Measurements from ENCODE around the gene STK32C.

The STK32C gene

DNA sequence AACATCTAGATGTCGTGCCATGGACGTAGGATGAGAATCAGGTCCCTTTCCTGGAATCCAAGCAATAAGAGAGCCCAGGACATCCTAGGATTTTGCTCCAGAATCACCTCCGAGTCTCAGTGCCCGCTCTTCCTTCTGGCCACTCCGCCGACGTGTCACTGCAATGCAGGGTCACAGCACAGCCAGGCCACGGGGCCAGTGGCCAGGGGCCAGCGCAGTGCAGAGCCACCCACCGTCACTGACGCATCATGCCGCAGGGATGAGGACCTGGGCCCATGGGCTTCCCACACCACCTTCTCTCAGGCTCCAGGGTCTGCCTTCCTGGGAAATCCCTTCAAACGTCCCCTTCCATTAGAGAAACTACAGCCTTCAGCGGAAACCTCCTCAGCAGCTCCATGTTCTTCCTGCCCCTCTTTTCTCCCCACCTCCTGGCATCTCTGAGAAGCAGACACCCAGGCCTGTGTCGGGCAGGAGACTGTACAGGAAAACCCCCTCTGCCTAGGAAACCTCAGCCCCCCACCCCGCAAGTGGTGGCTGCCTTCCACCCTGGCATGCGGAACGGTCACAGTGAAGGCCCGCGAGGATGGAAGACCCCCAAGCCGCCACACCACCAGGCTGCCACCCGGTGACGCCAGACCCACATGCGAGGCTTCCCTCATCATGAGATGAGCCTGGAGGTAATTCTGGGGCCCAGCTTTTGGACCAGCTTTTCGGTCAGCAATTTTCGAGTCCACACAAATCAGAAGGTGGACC lies 32.1 kb downstream of the STK32C start:
- TF ChIP-seq POLR2AphosphoS5 (IDR thresholded peaks at IDR 0.05; ENCODE audit: low read depth, low read length) (no peak), TAF1 (IDR thresholded peaks at IDR 0.05; ENCODE audit: borderline replicate concordance, insufficient read depth, low read length) (no peak), FOXP2 (optimal IDR thresholded peaks at IDR 0.05; ENCODE audit: borderline replicate concordance, extremely low read depth, extremely low read length, insufficient read depth) (no peak), SIN3A (IDR thresholded peaks at IDR 0.05; ENCODE audit: borderline replicate concordance, insufficient read depth, low read length) (no peak)
- TF ChIP-seq, protein P1, sequence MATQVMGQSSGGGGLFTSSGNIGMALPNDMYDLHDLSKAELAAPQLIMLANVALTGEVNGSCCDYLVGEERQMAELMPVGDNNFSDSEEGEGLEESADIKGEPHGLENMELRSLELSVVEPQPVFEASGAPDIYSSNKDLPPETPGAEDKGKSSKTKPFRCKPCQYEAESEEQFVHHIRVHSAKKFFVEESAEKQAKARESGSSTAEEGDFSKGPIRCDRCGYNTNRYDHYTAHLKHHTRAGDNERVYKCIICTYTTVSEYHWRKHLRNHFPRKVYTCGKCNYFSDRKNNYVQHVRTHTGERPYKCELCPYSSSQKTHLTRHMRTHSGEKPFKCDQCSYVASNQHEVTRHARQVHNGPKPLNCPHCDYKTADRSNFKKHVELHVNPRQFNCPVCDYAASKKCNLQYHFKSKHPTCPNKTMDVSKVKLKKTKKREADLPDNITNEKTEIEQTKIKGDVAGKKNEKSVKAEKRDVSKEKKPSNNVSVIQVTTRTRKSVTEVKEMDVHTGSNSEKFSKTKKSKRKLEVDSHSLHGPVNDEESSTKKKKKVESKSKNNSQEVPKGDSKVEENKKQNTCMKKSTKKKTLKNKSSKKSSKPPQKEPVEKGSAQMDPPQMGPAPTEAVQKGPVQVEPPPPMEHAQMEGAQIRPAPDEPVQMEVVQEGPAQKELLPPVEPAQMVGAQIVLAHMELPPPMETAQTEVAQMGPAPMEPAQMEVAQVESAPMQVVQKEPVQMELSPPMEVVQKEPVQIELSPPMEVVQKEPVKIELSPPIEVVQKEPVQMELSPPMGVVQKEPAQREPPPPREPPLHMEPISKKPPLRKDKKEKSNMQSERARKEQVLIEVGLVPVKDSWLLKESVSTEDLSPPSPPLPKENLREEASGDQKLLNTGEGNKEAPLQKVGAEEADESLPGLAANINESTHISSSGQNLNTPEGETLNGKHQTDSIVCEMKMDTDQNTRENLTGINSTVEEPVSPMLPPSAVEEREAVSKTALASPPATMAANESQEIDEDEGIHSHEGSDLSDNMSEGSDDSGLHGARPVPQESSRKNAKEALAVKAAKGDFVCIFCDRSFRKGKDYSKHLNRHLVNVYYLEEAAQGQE (IDR thresholded peaks at IDR 0.05; ENCODE audit: insufficient read depth in 1 of 2, low read depth in 2 of 2, low read length in 2 of 2): no peak

DNA sequence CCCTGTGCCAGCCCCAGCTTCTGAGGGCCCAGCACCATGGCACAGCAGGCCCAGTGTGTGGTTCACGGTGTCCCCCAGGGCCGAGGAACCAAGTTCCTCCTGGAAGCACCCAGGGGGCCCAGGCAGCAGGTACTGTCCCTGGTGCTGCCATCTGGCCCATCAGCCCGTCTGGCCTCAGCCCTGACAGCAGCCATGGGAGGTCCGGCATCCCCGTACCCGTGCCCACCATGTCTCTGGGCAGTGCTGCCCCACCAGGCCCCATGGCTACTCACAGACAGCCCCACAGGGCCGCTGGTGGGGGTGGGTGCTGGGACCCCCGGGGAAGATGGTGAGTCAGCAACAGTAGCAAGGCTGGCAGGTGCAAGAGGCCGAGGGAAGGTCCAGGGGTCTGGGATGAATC lies 32.8 kb downstream of the STK32C start:
- TF ChIP-seq, protein P1 (IDR thresholded peaks at IDR 0.05; ENCODE audit: insufficient read depth in 1 of 2, low read depth in 2 of 2, low read length in 2 of 2): 0 out of 4 replicates have a peak, but pooled peaks of 1 of the 2 experiments have one; percentile 33
- TF ChIP-seq POLR2AphosphoS5 (IDR thresholded peaks at IDR 0.05; ENCODE audit: low read depth, low read length): no peak
- TF ChIP-seq TAF1 (IDR thresholded peaks at IDR 0.05; ENCODE audit: borderline replicate concordance, insufficient read depth, low read length): no peak
- TF ChIP-seq FOXP2 (optimal IDR thresholded peaks at IDR 0.05; ENCODE audit: borderline replicate concordance, extremely low read depth, extremely low read length, insufficient read depth): no peak
- TF ChIP-seq SIN3A (IDR thresholded peaks at IDR 0.05; ENCODE audit: borderline replicate concordance, insufficient read depth, low read length): no peak

DNA sequence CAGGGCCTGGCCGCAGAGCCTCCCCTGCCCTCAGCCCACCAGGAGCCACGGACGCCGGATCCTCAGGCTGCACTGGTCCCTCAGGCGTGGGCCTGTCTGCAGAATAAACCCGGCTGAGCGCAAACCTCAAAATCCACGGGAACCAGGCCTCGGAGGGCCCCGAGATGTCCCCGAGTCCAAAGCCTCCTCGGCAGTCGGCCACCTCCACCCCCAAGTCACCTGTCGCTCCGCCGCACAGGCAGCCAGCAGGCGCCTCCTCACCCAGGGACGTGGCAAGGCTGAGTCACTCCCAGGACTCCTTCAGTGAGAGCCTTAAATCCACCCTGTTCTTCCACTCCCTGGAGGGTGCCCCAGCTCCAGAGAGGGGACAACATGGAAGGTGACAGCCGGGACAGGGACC lies 33.2 kb downstream of the STK32C start:
- TF ChIP-seq TAF1 (IDR thresholded peaks at IDR 0.05; ENCODE audit: borderline replicate concordance, insufficient read depth, low read length) (no peak), POLR2AphosphoS5 (IDR thresholded peaks at IDR 0.05; ENCODE audit: low read depth, low read length) (no peak), SIN3A (IDR thresholded peaks at IDR 0.05; ENCODE audit: borderline replicate concordance, insufficient read depth, low read length) (no peak), FOXP2 (optimal IDR thresholded peaks at IDR 0.05; ENCODE audit: borderline replicate concordance, extremely low read depth, extremely low read length, insufficient read depth) (no peak)
- TF ChIP-seq, protein P1 (IDR thresholded peaks at IDR 0.05; ENCODE audit: insufficient read depth in 1 of 2, low read depth in 2 of 2, low read length in 2 of 2): no peak

DNA sequence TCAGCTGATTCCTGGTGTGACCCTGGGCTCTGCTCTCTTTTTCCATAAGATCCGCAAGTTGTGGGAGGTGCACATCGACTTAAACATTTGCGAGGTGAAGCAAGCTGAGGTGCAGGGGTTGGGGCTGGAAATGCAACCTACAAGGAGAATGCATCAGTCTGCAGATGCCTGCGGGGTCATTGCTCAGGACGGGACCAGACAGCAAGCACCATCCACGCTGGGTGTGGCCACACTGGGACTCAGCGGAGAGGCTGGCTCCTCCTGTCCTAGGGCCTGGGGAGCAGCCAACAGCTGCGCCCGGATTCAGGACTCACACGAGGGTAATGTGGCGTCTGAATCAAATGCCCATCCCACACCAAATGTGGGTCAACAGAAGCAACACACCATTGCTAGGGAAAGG lies 33.8 kb downstream of the STK32C start:
- no peak for TF ChIP-seq TAF1 (IDR thresholded peaks at IDR 0.05; ENCODE audit: borderline replicate concordance, insufficient read depth, low read length)
- no peak for TF ChIP-seq POLR2AphosphoS5 (IDR thresholded peaks at IDR 0.05; ENCODE audit: low read depth, low read length)
- TF ChIP-seq FOXP2 (optimal IDR thresholded peaks at IDR 0.05; ENCODE audit: borderline replicate concordance, extremely low read depth, extremely low read length, insufficient read depth): no peak
- TF ChIP-seq, protein P1 (IDR thresholded peaks at IDR 0.05; ENCODE audit: insufficient read depth in 1 of 2, low read depth in 2 of 2, low read length in 2 of 2): no peak
- TF ChIP-seq SIN3A (IDR thresholded peaks at IDR 0.05; ENCODE audit: borderline replicate concordance, insufficient read depth, low read length): no peak

Measured in PFSK-1 (cell line).